ENCODE results near the gene PLCG2.

- TF ChIP-seq POLR2A (IDR thresholded peaks at IDR 0.05) (no peak), CTCF (IDR thresholded peaks at IDR 0.05) (no peak), POLR2AphosphoS5 (IDR thresholded peaks at IDR 0.05; ENCODE audit: insufficient read depth in 1 of 2, low read depth in 1 of 2) (no peak)
Observed at GRCh38 chr16:81848306-81848853, 69.3 kb downstream of the PLCG2 start.
